GM12872 (cell line): ENCODE results near the gene PICK1.

Source experiments
- TF ChIP-seq, protein P1 (sequence below): IDR thresholded peaks from 3 replicates; pipeline ENCODE4 v1.5.1; 2011; ENCODE audit warnings: low read depth, mild to moderate bottlenecking, low read length, moderate library complexity; ENCODE audit not compliant: insufficient read depth

PICK1 gene

DNA sequence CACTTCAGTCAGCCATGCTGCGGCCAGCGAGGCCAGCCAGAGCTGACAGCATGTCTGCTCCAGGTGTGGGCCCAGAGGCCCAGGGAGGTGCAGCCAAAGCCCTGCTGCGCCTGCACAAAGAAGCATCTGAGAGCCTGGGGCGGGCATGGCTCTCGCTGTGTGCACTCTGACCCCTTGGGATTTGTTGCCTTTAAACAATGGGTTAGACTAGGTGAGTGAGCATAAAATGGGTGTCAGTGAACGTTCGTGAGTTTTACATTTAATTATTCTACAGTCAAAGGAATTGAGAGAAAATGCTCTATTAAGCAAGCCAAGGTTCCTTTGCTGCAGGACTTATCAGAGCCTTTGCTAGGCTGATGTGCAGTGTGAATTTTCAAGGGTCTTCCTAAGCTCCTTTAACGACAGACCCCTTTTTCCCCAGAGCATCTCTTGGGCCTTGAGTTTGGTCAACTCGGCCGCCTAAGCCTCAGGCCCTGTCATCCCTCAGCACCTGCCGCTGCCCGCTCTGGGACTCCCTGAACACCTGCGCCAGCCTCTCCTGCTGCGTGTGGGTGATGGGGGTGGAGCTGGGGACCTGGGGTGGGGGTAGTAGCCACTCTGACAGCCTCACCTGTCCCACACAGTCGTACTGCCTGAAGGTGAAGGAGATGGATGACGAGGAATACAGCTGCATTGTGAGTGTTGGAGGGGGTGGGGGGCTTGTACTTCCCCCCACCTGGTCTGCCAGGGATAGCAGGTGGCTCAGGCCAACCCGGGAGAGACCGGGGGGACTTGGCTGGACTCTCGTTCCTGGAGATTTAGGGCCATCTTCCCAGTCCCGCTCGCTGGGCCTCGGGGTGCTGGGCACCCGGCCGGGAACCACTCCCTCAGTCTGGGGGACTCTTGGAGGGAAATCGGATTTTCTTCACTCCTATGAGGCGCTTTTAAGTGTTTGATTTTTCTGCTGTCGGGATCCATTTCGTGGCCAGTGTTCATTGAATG lies 16.2 kb downstream of the PICK1 start:
- TF ChIP-seq, protein P1, sequence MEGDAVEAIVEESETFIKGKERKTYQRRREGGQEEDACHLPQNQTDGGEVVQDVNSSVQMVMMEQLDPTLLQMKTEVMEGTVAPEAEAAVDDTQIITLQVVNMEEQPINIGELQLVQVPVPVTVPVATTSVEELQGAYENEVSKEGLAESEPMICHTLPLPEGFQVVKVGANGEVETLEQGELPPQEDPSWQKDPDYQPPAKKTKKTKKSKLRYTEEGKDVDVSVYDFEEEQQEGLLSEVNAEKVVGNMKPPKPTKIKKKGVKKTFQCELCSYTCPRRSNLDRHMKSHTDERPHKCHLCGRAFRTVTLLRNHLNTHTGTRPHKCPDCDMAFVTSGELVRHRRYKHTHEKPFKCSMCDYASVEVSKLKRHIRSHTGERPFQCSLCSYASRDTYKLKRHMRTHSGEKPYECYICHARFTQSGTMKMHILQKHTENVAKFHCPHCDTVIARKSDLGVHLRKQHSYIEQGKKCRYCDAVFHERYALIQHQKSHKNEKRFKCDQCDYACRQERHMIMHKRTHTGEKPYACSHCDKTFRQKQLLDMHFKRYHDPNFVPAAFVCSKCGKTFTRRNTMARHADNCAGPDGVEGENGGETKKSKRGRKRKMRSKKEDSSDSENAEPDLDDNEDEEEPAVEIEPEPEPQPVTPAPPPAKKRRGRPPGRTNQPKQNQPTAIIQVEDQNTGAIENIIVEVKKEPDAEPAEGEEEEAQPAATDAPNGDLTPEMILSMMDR = no peak

DNA sequence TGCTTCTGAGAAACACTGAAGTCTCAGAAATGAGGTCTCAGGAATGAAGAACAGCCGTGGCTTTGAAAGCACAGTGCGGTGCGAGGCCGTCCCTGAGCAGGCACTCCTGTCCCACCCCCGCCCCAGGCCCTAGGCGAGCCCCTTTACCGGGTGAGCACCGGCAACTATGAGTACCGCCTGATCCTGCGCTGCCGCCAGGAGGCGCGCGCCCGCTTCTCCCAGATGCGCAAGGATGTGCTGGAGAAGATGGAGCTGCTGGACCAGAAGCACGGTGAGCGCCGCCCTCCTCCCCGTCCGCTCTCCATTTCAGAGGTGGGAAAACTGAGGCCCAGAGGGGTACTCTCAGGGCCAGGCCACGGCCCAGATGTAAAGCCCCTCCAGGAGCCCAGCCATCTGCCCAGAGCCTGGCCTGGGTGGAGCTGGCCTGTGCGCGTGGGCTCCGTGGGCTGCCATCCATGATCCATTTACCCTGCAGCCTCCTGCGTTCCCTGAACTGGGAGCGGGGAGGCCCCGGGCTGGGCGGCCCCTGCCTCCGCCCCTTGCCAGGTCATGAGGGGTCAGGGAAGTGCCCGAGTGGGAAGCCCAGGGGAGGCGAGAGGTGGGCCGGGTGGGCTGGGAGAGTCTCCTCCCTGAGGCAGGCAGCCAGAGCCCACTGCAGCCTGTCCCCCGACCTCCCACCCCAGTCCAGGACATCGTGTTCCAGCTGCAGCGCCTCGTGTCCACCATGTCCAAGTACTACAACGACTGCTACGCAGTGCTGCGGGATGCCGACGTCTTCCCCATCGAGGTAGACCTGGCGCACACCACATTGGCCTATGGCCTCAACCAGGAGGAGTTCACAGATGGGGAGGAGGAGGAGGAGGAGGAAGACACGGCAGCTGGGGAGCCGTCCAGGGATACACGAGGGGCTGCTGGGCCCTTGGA lies 17.2 kb downstream of the PICK1 start:
- TF ChIP-seq, protein P1 = no peak

DNA sequence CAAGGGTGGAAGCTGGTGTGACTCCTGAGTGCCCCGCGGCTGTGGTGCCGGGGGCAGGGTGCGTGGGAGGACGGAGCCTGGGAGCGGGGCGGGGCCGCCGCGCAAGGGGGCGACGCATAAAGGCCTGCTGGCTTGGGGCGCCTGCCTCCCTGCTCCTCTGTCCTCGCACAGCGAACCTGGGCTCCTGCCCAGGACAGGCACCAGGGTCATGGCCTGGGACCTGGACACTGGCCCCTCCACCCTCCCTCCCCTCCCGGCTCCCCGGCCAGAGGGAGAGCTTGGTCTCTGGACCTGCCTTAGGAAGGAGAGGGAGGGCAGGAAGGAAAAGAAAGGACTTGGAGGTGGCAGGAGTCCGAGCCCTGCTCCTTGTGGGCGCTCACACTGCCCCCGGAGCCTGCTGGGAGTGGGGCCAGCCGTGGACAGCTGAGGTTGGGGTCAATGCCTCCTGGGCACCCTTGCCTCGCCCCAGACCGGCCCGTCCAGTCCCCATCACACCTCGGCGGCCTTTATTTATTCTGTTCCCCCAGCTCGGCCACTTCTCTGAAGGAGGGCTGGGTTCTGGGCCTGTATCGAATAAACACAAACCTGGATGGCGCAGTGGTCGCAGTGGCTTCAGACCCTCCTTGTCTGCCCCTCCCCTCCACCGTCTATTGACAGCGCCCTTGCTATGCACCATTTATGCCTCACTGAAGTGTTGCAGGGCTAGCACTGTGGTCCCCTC lies 18.1 kb downstream of the PICK1 start:
- TF ChIP-seq, protein P1 = no peak

DNA sequence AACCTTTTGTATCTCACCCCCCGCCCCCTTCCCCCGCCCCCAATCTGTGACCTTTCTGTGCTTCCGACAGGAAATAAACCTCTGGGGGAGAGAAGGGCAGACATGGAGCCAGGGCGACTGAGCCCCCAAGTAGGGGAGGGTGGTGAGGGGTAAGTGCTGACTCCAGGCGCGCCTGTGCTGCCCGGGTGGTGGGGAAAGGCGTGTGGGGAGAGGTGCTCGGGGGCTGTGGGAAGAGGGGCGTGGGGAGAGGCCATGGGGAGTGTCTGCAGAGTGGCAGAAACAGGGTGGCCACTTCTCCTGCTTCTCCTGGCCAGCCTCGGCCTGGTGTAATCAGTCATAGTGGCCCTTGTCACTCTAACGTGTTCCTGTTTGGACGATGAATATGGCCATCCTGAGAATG lies 18.8 kb downstream of the PICK1 start:
- TF ChIP-seq, protein P1 = no peak

DNA sequence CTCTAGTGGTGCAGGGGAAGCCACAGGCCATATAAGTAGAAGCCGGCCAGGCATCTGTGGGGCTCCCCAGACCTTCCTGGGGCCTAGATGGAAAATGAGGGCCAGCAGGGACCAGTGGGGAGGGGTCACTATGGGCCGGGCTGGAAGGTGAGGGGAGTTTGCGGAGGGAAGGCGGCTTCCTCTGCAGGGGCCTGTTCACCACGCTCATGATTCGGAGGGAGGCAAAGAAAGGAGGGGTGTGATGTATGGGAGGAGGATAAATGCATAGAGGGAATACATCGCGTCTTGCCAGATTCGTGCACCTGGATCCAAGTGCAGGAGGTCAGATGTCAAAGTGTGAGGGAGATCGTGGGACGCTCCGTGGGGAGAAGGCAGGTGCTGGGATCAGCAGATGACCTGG lies 19.9 kb downstream of the PICK1 start:
- TF ChIP-seq, protein P1 = no peak

- TF ChIP-seq, protein P1 = no peak
Observed at GRCh38 chr22:38077595-38077994, 20.4 kb downstream of the PICK1 start.
